ENCODE measurements around the gene VPS18.

Gene VPS18

GRCh38 chr15:40937762-40938535 is 43.7 kb downstream of the VPS18 start:
- WGBS, 2 donors (ENCODE audit: extremely low coverage in 2 of 2, insufficient read length in 2 of 2, insufficient replicate concordance in 1 of 2) = no CpG with 5 or more reads among the region's 19 CpGs
- Histone ChIP-seq H3K23ac (ENCODE audit: low read depth, low read length, poor library complexity) (no peak overlapping the region), H3K27me3 (ENCODE audit: control insufficient read depth in 3 of 3, insufficient read depth in 3 of 3, low read depth in 1 of 3, low read length in 3 of 3) (peaks cover 0 to 11% (median 3%) of the 10 kb centered on the region in 3 experiments), H2AK5ac (ENCODE audit: low read depth, low read length) (peak overlapping the region; percentile 44), H3K27ac (replicated peaks; ENCODE audit: low read length) (no peak overlapping the region), H3K4ac (ENCODE audit: low read length) (no peak overlapping the region), H2BK15ac (ENCODE audit: low read length) (no peak overlapping the region), H3K4me2 (ENCODE audit: insufficient read depth, low read length, poor library complexity, severe bottlenecking) (no peak overlapping the region), H3K18ac (ENCODE audit: low read length) (peak overlapping the region; percentile 5), H3K4me3 (ENCODE audit: low read length in 2 of 2) (no peak overlapping the region), H4K91ac (ENCODE audit: low read depth, low read length, poor library complexity) (no peak overlapping the region), H3K36me3 (replicated peaks in 1 of 2; ENCODE audit: control insufficient read depth in 2 of 2, insufficient read depth in 2 of 2, low read length in 2 of 2) (no peaks in the 10 kb centered on the region), H2BK12ac (ENCODE audit: low read length) (no peak overlapping the region), H2AFZ (ENCODE audit: low read length) (peak overlapping the region; percentile 71), H2BK5ac (ENCODE audit: low read length) (no peak overlapping the region), H4K8ac (ENCODE audit: low read depth, low read length) (no peak overlapping the region), H2BK120ac (ENCODE audit: low read depth, low read length) (no peak overlapping the region), H3K79me1 (ENCODE audit: low read depth, low read length) (no peaks in the 10 kb centered on the region), H3K9me3 (replicated peaks in 1 of 2; ENCODE audit: control insufficient read depth in 2 of 2, insufficient read depth in 1 of 2, low read depth in 1 of 2, low read length in 2 of 2) (no peaks in the 10 kb centered on the region), H3K4me1 (ENCODE audit: control insufficient read depth in 2 of 2, insufficient read depth in 1 of 2, low read depth in 1 of 2, low read length in 2 of 2) (peaks cover 10% of the 10 kb centered on the region in 2 donors), H3K9ac (ENCODE audit: low read depth, low read length, poor library complexity) (peak overlapping the region; percentile 0), H3K14ac (ENCODE audit: low read length) (no peak overlapping the region)
- DNase-seq (ENCODE audit: low spot score) = no peak

DNA sequence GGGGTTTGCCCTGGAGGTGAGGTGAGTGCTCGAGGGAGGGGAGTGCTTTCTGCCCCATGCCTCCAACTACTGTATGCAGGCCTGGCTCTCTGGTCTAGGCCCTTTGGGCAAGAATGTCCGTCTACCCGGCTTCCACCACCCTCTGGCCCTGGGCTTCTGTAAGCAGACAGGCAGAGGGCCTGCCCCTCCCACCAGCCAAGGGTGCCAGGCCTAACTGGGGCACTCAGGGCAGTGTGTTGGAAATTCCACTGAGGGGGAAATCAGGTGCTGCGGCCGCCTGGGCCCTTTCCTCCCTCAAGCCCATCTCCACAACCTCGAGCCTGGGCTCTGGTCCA is 44.3 kb downstream of the VPS18 start:
- no peak overlapping the region for H3K4me2 ChIP-seq (ENCODE audit: insufficient read depth, low read length, poor library complexity, severe bottlenecking)
- H3K27ac ChIP-seq (replicated peaks; ENCODE audit: low read length) = no peak overlapping the region
- H2BK120ac ChIP-seq (ENCODE audit: low read depth, low read length) = no peak overlapping the region
- H3K4me1 ChIP-seq (ENCODE audit: control insufficient read depth in 2 of 2, insufficient read depth in 1 of 2, low read depth in 1 of 2, low read length in 2 of 2) = peaks cover 10% of the 10 kb centered on the region in 2 donors
- no peak overlapping the region for H2BK15ac ChIP-seq (ENCODE audit: low read length)
- H2AFZ ChIP-seq (ENCODE audit: low read length) = no peak overlapping the region
- no CpG with 5 or more reads among the region's 6 CpGs for WGBS, 2 donors (ENCODE audit: extremely low coverage in 2 of 2, insufficient read length in 2 of 2, insufficient replicate concordance in 1 of 2)
- peak overlapping the region; percentile 44 for H2AK5ac ChIP-seq (ENCODE audit: low read depth, low read length)
- peaks cover 0 to 6% (median 0%) of the 10 kb centered on the region in 3 experiments for H3K27me3 ChIP-seq (ENCODE audit: control insufficient read depth in 3 of 3, insufficient read depth in 3 of 3, low read depth in 1 of 3, low read length in 3 of 3)
- no peak overlapping the region for H2BK5ac ChIP-seq (ENCODE audit: low read length)
- H3K9ac ChIP-seq (ENCODE audit: low read depth, low read length, poor library complexity) = peak overlapping the region; percentile 0
- no peak overlapping the region for H3K4me3 ChIP-seq (ENCODE audit: low read length in 2 of 2)
- H4K91ac ChIP-seq (ENCODE audit: low read depth, low read length, poor library complexity) = no peak overlapping the region
- DNase-seq (ENCODE audit: low spot score) = no peak
- H3K14ac ChIP-seq (ENCODE audit: low read length) = no peak overlapping the region
- H3K4ac ChIP-seq (ENCODE audit: low read length) = no peak overlapping the region
- no peak overlapping the region for H3K23ac ChIP-seq (ENCODE audit: low read depth, low read length, poor library complexity)
- H3K36me3 ChIP-seq (replicated peaks in 1 of 2; ENCODE audit: control insufficient read depth in 2 of 2, insufficient read depth in 2 of 2, low read length in 2 of 2) = no peaks in the 10 kb centered on the region
- H2BK12ac ChIP-seq (ENCODE audit: low read length) = no peak overlapping the region
- H4K8ac ChIP-seq (ENCODE audit: low read depth, low read length) = no peak overlapping the region
- H3K9me3 ChIP-seq (replicated peaks in 1 of 2; ENCODE audit: control insufficient read depth in 2 of 2, insufficient read depth in 1 of 2, low read depth in 1 of 2, low read length in 2 of 2) = no peaks in the 10 kb centered on the region
- H3K79me1 ChIP-seq (ENCODE audit: low read depth, low read length) = no peaks in the 10 kb centered on the region
- peak overlapping the region; percentile 11 for H3K18ac ChIP-seq (ENCODE audit: low read length)

- no peak overlapping the region for H4K91ac ChIP-seq (ENCODE audit: low read depth, low read length, poor library complexity)
- no peaks in the 10 kb centered on the region for H3K79me1 ChIP-seq (ENCODE audit: low read depth, low read length)
- peaks cover 10% of the 10 kb centered on the region in 2 donors for H3K4me1 ChIP-seq (ENCODE audit: control insufficient read depth in 2 of 2, insufficient read depth in 1 of 2, low read depth in 1 of 2, low read length in 2 of 2)
- peak overlapping the region; percentile 36 for H2BK12ac ChIP-seq (ENCODE audit: low read length)
- no peak overlapping the region for H3K23ac ChIP-seq (ENCODE audit: low read depth, low read length, poor library complexity)
- no peak overlapping the region for H3K4ac ChIP-seq (ENCODE audit: low read length)
- H3K4me2 ChIP-seq (ENCODE audit: insufficient read depth, low read length, poor library complexity, severe bottlenecking) = no peak overlapping the region
- peak overlapping the region; percentile 32 for H3K18ac ChIP-seq (ENCODE audit: low read length)
- peak overlapping the region in 1 of 2 donors; percentile 63 for H3K4me3 ChIP-seq (ENCODE audit: low read length in 2 of 2)
- H3K9ac ChIP-seq (ENCODE audit: low read depth, low read length, poor library complexity) = peak overlapping the region; percentile 36
- H2AK5ac ChIP-seq (ENCODE audit: low read depth, low read length) = peak overlapping the region; percentile 78
- DNase-seq (ENCODE audit: low spot score) = no peak
- H4K8ac ChIP-seq (ENCODE audit: low read depth, low read length) = no peak overlapping the region
- no peaks in the 10 kb centered on the region for H3K9me3 ChIP-seq (replicated peaks in 1 of 2; ENCODE audit: control insufficient read depth in 2 of 2, insufficient read depth in 1 of 2, low read depth in 1 of 2, low read length in 2 of 2)
- H3K14ac ChIP-seq (ENCODE audit: low read length) = peak overlapping the region; percentile 3
- peak overlapping the region; percentile 92 for H2BK15ac ChIP-seq (ENCODE audit: low read length)
- H2BK120ac ChIP-seq (ENCODE audit: low read depth, low read length) = no peak overlapping the region
- no peaks in the 10 kb centered on the region for H3K36me3 ChIP-seq (replicated peaks in 1 of 2; ENCODE audit: control insufficient read depth in 2 of 2, insufficient read depth in 2 of 2, low read length in 2 of 2)
- no peak overlapping the region for H2BK5ac ChIP-seq (ENCODE audit: low read length)
- H3K27ac ChIP-seq (replicated peaks; ENCODE audit: low read length) = no peak overlapping the region
- peaks cover 0 to 4% (median 0%) of the 10 kb centered on the region in 3 experiments for H3K27me3 ChIP-seq (ENCODE audit: control insufficient read depth in 3 of 3, insufficient read depth in 3 of 3, low read depth in 1 of 3, low read length in 3 of 3)
- H2AFZ ChIP-seq (ENCODE audit: low read length) = peak overlapping the region; percentile 99
- WGBS, 2 donors (ENCODE audit: extremely low coverage in 2 of 2, insufficient read length in 2 of 2, insufficient replicate concordance in 1 of 2) = no CpG with 5 or more reads among the region's 15 CpGs
Observed at GRCh38 chr15:40940296-40940801, 46.1 kb downstream of the VPS18 start.

- Histone ChIP-seq H3K9me3 (replicated peaks in 1 of 2; ENCODE audit: control insufficient read depth in 2 of 2, insufficient read depth in 1 of 2, low read depth in 1 of 2, low read length in 2 of 2) (no peaks in the 10 kb centered on the region), H3K18ac (ENCODE audit: low read length) (peak overlapping the region; percentile 93), H3K36me3 (replicated peaks in 1 of 2; ENCODE audit: control insufficient read depth in 2 of 2, insufficient read depth in 2 of 2, low read length in 2 of 2) (no peaks in the 10 kb centered on the region), H4K8ac (ENCODE audit: low read depth, low read length) (peak overlapping the region; percentile 90), H2BK12ac (ENCODE audit: low read length) (no peak overlapping the region), H3K4me2 (ENCODE audit: insufficient read depth, low read length, poor library complexity, severe bottlenecking) (peak overlapping the region; percentile 67), H2AFZ (ENCODE audit: low read length) (peak overlapping the region; percentile 99), H3K23ac (ENCODE audit: low read depth, low read length, poor library complexity) (peak overlapping the region; percentile 30), H2BK120ac (ENCODE audit: low read depth, low read length) (no peak overlapping the region), H2AK5ac (ENCODE audit: low read depth, low read length) (peak overlapping the region; percentile 30), H3K27ac (replicated peaks; ENCODE audit: low read length) (peak overlapping the region; percentile 64), H3K27me3 (ENCODE audit: control insufficient read depth in 3 of 3, insufficient read depth in 3 of 3, low read depth in 1 of 3, low read length in 3 of 3) (peaks cover 0 to 4% (median 0%) of the 10 kb centered on the region in 3 experiments), H3K4ac (ENCODE audit: low read length) (no peak overlapping the region), H2BK5ac (ENCODE audit: low read length) (peak overlapping the region; percentile 31), H2BK15ac (ENCODE audit: low read length) (no peak overlapping the region), H4K91ac (ENCODE audit: low read depth, low read length, poor library complexity) (peak overlapping the region; percentile 94), H3K4me3 (ENCODE audit: low read length in 2 of 2) (peak overlapping the region; percentile 53 to 63), H3K9ac (ENCODE audit: low read depth, low read length, poor library complexity) (peak overlapping the region; percentile 86), H3K4me1 (ENCODE audit: control insufficient read depth in 2 of 2, insufficient read depth in 1 of 2, low read depth in 1 of 2, low read length in 2 of 2) (peaks cover 10% of the 10 kb centered on the region in 2 donors), H3K14ac (ENCODE audit: low read length) (peak overlapping the region; percentile 50), H3K79me1 (ENCODE audit: low read depth, low read length) (no peaks in the 10 kb centered on the region)
- no peak for DNase-seq (ENCODE audit: low spot score)
- no CpG with 5 or more reads among the region's 7 CpGs for WGBS, 2 donors (ENCODE audit: extremely low coverage in 2 of 2, insufficient read length in 2 of 2, insufficient replicate concordance in 1 of 2)
Observed at GRCh38 chr15:40941068-40941527, 46.8 kb downstream of the VPS18 start.
